Motor neuron (in vitro differentiated cells): ENCODE data around the gene HS3ST2. TPM values are rescaled to one million over a fixed set of nuclear protein-coding genes. Genes with fewer than 3 reads are reported as not detected.
"Not testable (repeated sequence)": the region's sequence is repeated elsewhere in the genome, so short reads cannot be mapped to it uniquely, and the experiment has no call there.

ENCODE experiments used
- ATAC-seq, 8 experiments: fragments of 200-7000 bp; cut with Tn5 transposase; replicated peaks in 6 of 8; 2 replicates each; pipeline ENCODE4 v1.8.0; 2021; ENCODE audit warnings: mild to moderate bottlenecking in 8 of 8, moderate library complexity in 8 of 8
- H3K27ac ChIP-seq, 2 donors: fragments of 250-450 bp; sonication (Bioruptor Pico); 2 replicates each; pipeline ENCODE4 v1.9.0; 2021; ENCODE audit warnings: antibody characterized with exemption in 2 of 2, mild to moderate bottlenecking in 2 of 2, moderate library complexity in 1 of 2
- H3K4me1 ChIP-seq, 2 donors: fragments of 250-450 bp; sonication (Bioruptor Pico); replicated peaks in 1 of 2; 2 replicates each; pipeline ENCODE4 v1.6.1; 2021; ENCODE audit warnings: antibody characterized with exemption in 2 of 2, mild to moderate bottlenecking in 2 of 2, moderate library complexity in 1 of 2
- H3K4me3 ChIP-seq, 5 donors: fragments of 250-450 bp; sonication (Bioruptor Pico); 2 replicates each; pipeline ENCODE4 v1.9.0; 2021; ENCODE audit warnings: antibody characterized with exemption in 5 of 5, mild to moderate bottlenecking in 5 of 5, moderate library complexity in 4 of 5
- whole genome bisulfite sequencing, 10 experiments: fragments of 450-650 bp; shearing (Covaris generic); methylation state at CpG; one replicate each; pipeline ENCODE4 v1.0.0; 2022; 5-methylcytosine and 5-hydroxymethylcytosine counted together
- in situ Hi-C, 9 experiments: fragments of 400-800 bp; cut with MboI; loops; one replicate each; pipeline ENCODE4 v1.15.0; 2021; ENCODE audit warnings: low sequenced_read_pairs in 9 of 9, low pct_unique_long_range_greater_than_20kb in 2 of 9; ENCODE audit not compliant: unreplicated experiment in 9 of 9
- total RNA-seq, 8 experiments: library from RNA; unstranded; fragments of 300-600 nt; gene quantifications; 2 replicates each; pipeline versions ENCODE4 v1.2.3 to v1.2.4, GENCODE V29; 2022

HS3ST2 gene
- total RNA-seq, 8 experiments from 2014 or later: 0.67 to 6.9 (median 1.3) TPM

DNA sequence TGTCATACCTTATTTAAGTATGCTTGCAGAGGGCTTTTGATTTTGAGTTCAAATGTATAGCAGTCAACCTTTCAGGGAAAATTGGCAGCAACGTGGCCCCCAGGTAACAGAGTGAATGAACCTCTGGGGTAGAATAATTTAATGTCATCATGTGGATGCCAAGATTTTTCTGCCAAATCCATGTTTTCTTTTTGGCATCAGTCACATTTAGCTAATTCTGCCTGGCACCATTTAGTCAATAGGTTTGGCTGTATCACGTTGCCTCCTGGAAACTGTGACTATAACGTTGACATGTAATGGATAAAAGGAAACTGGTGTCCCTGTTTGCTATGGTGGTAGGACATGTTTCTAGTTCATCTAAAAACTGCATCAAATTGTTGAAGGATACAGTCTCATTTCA lies 115.5 kb downstream of the HS3ST2 start:
- in situ Hi-C loops: loop anchor here in 1 of 9 experiments (25.0 kb wide), 1 partner anchor 108 kb away; no protein-coding TSS in a partner anchor
- Histone ChIP-seq H3K4me3 (no peak overlapping the region), H3K27ac (no peak overlapping the region), H3K4me1 (no peaks in the 10 kb centered on the region)
- no peak for ATAC-seq
- WGBS, 10 experiments: 0 to 78% (median 35%) methylated on average over 1 to 3 of the region's 3 CpGs; no CpG with 5 or more reads in 4 of the 10 experiments

DNA sequence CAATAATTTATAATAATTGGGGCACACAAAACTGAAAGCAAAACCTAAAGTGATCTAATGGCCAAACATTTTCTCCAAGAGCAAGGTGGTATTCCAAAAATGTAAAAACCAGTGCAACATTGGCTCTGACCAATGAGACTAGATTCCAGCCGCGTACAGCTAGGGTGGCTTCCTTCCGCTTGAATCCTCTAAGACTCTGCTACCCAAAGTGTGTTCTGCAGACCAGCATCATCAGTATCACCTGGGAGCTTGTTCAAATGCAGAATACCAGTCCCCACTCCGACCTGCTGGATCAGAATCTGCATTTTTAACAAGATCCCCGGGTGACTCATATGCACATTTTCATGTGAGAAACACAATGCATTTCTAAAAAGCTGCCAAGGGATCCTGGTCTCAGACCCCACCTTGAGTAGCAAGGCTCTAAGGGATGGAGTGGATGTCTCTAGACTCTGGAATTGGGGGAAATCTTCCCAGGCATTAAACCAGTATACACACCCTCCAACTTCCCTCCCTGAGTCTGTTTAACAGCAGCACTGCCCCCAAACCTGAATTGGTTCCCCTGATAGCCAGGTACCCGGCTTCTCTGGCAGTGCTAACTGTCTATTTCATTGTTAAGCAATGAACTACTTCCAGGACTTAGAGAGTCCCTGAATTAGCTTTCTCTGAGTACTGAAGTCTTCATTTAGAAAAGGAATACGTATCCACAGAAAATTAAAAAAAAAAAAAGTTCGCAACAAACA lies 118.2 kb downstream of the HS3ST2 start:
- 15 to 59% (median 35%) methylated on average over 2 to 8 of the region's 8 CpGs for WGBS, 10 experiments
- no peak overlapping the region for H3K27ac ChIP-seq
- in situ Hi-C loops: loop anchor here in 1 of 9 experiments (25.0 kb wide), 1 partner anchor 105 kb away; no protein-coding TSS in a partner anchor

DNA sequence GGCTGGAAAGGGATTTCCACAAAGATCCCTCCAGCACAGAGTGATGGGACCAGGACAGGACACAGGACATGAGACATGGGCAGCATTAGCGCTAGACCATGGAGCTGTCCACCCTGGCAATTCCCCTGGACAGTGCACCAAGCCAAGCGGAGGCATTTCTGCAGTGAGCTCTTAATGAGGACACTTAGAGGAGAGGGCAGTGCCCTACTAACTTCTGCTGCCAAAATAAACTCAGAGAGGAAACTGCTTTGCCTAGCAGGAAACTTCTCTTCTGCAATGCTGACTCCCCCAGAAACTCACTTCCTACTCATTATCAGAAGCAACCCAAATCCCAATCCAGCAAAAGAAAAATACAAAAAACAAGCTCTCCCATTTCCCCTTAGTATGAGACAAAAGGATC lies 119.2 kb downstream of the HS3ST2 start:
- H3K4me1 ChIP-seq: peaks cover 0 to 3% of the 10 kb centered on the region in 2 donors

More for the DNA sequence above, 118.2 kb downstream of the HS3ST2 start:
- Histone ChIP-seq H3K4me3 (no peak overlapping the region), H3K4me1 (peaks cover 0 to 3% of the 10 kb centered on the region in 2 donors)
- peak in 2 of 8 experiments; percentile 14 to 45 for ATAC-seq

DNA sequence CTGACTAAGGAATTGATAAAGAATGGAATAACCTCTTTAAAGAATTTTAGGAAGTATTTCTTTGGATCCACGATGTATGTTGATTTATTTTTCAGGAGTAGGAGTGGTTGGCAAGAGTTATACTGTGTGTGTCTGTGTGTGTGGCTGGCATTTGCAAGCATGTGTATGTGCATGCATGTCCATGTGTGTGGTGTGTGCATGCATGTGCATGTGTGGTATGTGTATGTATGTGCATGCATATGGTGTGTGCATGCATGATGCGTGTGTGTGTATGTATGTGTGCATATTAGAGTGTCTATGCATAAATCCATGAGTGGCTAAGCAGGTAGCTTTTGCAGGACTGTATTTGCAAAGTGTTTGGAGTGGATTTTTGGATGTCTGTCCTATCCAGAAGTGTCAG lies 120.8 kb downstream of the HS3ST2 start:
- WGBS, 10 experiments: 0 to 100% (median 90%) methylated on average over 1 to 2 of the region's 2 CpGs; no CpG with 5 or more reads in 4 of the 10 experiments
- H3K4me3 ChIP-seq: no peak overlapping the region
- H3K27ac ChIP-seq: no peak overlapping the region
- in situ Hi-C loops: loop anchor here in 1 of 9 experiments (25.0 kb wide), 1 partner anchor 103 kb away; no protein-coding TSS in a partner anchor
- peaks cover 0 to 3% of the 10 kb centered on the region in 2 donors for H3K4me1 ChIP-seq
- ATAC-seq: peak in 1 of 8 experiments; percentile 36

More for the DNA sequence above, 119.2 kb downstream of the HS3ST2 start:
- no peak for ATAC-seq
- WGBS, 10 experiments: 60 to 100% (median 66%) methylated on average over 1 to 2 of the region's 2 CpGs; no CpG with 5 or more reads in 7 of the 10 experiments
- in situ Hi-C loops: loop anchor here in 1 of 9 experiments (25.0 kb wide), 1 partner anchor 104 kb away; no protein-coding TSS in a partner anchor
- Histone ChIP-seq H3K27ac (no peak overlapping the region), H3K4me3 (no peak overlapping the region)

DNA sequence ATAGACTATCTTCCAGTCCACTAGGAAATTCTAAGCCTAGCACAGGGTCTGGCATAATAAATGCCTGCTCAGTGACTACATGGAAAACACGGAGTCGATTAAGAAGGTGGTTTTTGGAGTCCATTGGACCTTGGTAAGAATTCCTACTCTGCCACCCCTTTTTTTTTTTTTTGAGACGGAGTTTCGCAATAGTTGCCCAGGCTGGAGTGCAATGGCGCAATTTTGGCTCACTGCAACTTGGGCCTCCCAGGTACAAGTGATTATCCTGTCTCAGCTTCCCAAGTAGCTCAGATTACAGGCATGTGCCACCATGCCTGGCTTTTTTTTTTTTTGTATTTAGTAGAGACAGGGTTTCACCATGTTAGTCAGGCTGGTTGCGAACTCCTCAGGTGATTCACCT lies 123.2 kb downstream of the HS3ST2 start:
- no peak for ATAC-seq
- WGBS, 10 experiments: 25 to 100% (median 79%) methylated on average over 1 to 5 of the region's 6 CpGs; no CpG with 5 or more reads in 2 of the 10 experiments
- Histone ChIP-seq H3K27ac (no peak overlapping the region), H3K4me3 (no peak overlapping the region), H3K4me1 (peaks cover 0 to 3% of the 10 kb centered on the region in 2 donors)
- in situ Hi-C loops: loop anchor here in 1 of 9 experiments (25.0 kb wide), 1 partner anchor 100 kb away; no protein-coding TSS in a partner anchor

DNA sequence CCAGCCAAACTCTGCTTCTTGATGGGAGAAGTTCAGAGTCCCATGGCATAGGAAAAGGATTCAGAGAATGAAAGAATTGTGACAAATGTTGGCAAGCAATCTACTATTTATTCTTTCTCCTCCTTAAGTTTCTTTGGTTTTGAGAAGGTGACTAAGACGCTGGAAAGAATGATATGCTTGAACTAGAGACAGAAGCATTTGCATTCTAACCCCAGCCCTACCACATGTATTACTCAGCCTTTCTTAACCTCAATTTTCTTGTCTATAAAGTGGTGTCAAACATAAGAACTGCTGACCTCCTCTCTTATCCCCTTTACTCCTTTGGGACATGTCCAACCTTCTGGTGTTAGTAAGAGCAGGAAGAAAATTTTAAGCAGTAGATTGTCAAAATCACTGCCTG lies 124.7 kb downstream of the HS3ST2 start:
- Histone ChIP-seq H3K4me3 (no peak overlapping the region), H3K27ac (no peak overlapping the region), H3K4me1 (peaks cover 0 to 3% of the 10 kb centered on the region in 2 donors)
- 0 to 67% (median 52%) methylated on average over 1 of the region's 1 CpG; no CpG with 5 or more reads in 4 of the 10 experiments for WGBS, 10 experiments
- in situ Hi-C loops: loop anchor here in 1 of 9 experiments (25.0 kb wide), 1 partner anchor 99 kb away; no protein-coding TSS in a partner anchor
- peak in 2 of 8 experiments; percentile 70 to 79 for ATAC-seq

DNA sequence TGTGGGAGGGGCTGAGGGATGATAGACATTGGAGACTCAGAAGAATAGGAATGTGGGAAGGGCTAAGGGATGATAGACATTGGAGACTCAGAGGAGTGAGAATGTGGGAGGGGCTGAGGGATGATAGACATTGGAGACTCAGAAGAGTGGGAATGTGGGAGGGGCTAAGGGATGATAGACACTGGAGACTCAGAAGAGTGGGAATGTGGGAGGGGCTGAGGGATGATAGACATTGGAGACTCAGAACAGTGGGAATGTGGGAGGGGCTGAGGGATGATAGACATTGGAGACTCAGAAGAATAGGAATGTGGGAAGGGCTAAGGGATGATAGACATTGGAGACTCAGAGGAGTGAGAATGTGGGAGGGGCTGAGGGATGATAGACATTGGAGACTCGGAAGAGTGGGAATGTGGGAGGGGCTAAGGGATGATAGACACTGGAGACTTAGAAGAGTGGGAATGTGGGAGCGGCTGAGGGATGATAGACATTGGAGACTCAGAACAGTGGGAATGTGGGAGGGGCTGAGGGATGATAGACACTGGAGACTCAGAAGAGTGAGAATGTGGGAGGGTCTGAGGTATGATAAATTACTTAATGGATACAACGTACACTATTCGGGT lies 125.9 kb downstream of the HS3ST2 start:
- WGBS, 10 experiments: 50 to 96% (median 66%) methylated on average over 1 to 4 of the region's 4 CpGs; no CpG with 5 or more reads in 3 of the 10 experiments
- in situ Hi-C loops: loop anchor here in 1 of 9 experiments (25.0 kb wide), 1 partner anchor 97 kb away; no protein-coding TSS in a partner anchor

DNA sequence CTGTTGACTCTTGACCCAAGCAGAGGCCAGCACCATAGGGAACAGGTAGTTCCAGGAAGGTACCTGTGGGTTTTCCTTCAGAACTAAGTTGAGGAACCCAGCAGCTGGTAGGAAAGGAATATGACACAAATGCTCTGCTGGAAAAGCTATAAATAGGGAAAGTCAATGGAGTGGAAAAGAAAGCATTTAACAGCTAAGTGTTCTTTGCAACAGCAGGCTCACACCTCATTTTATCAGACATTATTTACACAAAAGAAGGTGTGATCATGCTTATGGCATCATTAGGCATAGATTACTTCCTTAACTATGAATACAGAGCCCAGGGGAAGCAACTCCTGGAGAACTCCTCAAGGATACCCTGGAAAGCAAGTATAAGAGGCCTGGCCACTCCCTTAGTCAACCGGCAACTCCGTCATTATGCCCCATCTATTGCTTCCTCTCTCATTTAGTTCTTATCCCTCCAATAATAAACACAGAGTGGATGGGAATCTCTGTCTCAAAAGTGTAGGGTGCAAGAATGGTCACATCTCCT lies 128.1 kb downstream of the HS3ST2 start:
- ATAC-seq: no peak
- Histone ChIP-seq H3K27ac (no peak overlapping the region), H3K4me3 (no peak overlapping the region), H3K4me1 (no peaks in the 10 kb centered on the region)
- 79 to 100% (median 100%) methylated on average over 2 of the region's 2 CpGs; no CpG with 5 or more reads in 5 of the 10 experiments for WGBS, 10 experiments
- in situ Hi-C loops: loop anchor here in 1 of 9 experiments (25.0 kb wide), 1 partner anchor 95 kb away; no protein-coding TSS in a partner anchor

More for the DNA sequence above, 125.9 kb downstream of the HS3ST2 start:
- H3K27ac ChIP-seq, ATAC-seq, H3K4me1 ChIP-seq, H3K4me3 ChIP-seq: not testable (repeated sequence)

DNA sequence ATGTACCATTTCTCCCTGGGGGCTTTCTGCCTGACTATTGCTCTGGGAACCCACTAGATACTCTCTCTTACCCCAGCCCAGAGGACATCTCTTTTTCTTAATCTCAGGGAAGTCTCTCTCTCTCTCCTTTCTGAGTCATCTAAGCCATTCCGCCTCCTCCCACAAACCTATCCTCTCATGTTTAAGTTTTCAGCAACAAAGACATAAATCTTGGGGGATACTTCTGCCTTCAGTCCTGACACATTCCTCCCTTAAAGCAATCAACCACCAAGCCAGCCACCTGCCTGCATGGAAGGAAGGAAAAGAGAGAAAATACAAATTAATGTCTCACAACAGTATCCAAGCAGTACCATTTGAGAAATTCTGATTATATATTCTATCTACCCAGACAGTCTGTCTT lies 128.8 kb downstream of the HS3ST2 start:
- H3K4me3 ChIP-seq: no peak overlapping the region
- ATAC-seq: peak in 2 of 8 experiments; percentile 26 to 33
- H3K4me1 ChIP-seq: no peaks in the 10 kb centered on the region
- H3K27ac ChIP-seq: no peak overlapping the region
- in situ Hi-C loops: loop anchor here in 1 of 9 experiments (25.0 kb wide), 1 partner anchor 94 kb away; no protein-coding TSS in a partner anchor
- 14 to 100% (median 73%) methylated on average over 1 of the region's 1 CpG; no CpG with 5 or more reads in 4 of the 10 experiments for WGBS, 10 experiments

DNA sequence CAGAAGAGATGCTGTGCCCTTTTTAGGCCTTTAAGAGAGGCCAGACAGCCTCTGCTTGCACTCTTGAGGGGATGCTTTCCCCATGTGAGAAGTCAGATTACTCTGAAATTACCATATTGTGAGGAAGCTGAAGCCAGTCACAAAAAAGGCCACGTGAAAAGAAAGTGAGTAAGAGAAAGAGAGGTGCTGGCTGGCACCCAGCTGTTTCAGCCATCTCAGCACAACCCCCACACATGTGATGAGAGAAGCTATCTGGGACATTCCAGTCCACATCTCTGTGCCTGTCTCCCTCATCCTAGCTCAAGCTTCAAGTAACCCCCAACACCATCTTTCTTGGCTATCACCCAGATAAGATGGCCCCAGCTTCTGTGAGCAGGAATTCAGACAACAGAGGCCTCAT lies 131.4 kb downstream of the HS3ST2 start:
- in situ Hi-C loops: loop anchor here in 1 of 9 experiments (25.0 kb wide), 1 partner anchor 92 kb away; no protein-coding TSS in a partner anchor
- WGBS, 10 experiments: 20 to 40% methylated on average over 1 of the region's 1 CpG; no CpG with 5 or more reads in 8 of the 10 experiments
- Histone ChIP-seq H3K27ac (no peak overlapping the region), H3K4me3 (no peak overlapping the region), H3K4me1 (no peaks in the 10 kb centered on the region)
- ATAC-seq: no peak

DNA sequence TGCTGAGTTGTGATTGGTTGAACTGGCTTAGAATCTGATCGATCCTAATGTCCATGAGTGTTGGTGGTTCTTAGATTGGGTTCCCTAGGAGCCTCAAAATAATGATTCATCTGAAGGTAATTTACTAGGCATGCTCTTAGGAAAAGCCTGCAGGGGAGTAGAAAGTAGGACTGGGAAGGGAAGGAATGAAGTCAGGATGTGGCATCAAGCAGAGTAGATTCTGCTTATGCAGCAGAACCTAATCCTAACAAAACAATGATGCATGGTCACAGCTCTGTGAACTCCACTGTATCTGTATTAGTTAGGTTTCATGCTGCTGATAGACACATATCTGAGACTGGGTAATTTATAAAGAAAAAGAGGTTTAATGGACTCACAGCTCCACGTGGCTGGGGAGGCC lies 132.5 kb downstream of the HS3ST2 start:
- Histone ChIP-seq H3K4me1 (no peaks in the 10 kb centered on the region), H3K4me3 (no peak overlapping the region), H3K27ac (no peak overlapping the region)
- in situ Hi-C loops: loop anchor here in 1 of 9 experiments (25.0 kb wide), 1 partner anchor 91 kb away; no protein-coding TSS in a partner anchor
- no peak for ATAC-seq
- WGBS, 10 experiments: 0 to 100% (median 64%) methylated on average over 1 to 2 of the region's 2 CpGs

DNA sequence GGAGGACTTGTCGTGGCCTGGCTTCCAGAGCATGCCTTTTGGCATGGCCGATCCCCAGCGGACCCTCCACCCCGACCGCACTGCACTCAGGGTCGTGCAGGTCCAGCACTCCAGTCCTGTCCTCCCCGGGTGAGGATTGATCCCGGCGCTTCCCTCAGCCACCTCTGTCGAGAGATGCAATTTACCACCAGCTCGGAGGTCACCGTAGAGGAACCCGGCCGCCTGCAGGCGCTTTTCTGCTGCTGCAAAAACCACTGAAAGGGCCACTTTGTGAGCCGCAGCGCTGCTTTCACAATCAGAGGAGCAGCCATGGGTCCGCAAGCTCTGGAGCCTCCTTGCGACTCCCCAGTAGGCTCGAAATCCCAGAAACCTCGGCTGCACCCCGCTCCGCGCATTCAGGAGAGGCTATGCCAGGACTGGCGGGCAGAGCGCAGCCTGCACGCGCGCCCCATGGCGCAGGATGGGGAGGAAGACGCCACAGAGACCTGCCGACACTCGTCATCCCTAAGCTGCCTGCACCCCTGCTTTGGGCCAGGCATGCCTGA lies 134.2 kb downstream of the HS3ST2 start:
- H3K4me1 ChIP-seq: no peaks in the 10 kb centered on the region
- 0 to 83% (median 28%) methylated on average over 2 to 19 of the region's 33 CpGs; no CpG with 5 or more reads in 4 of the 10 experiments for WGBS, 10 experiments
- ATAC-seq: peak in 2 of 8 experiments; percentile 58 to 64
- H3K27ac ChIP-seq: no peak overlapping the region
- H3K4me3 ChIP-seq: no peak overlapping the region
- in situ Hi-C loops: loop anchor here in 1 of 9 experiments (25.0 kb wide), 1 partner anchor 89 kb away; no protein-coding TSS in a partner anchor
